Ectodermal cell (in vitro differentiated cells): Measurements from ENCODE around the gene ASB13.

ENCODE experiments used
- H3K27ac ChIP-seq: 2 replicates; pipeline ENCODE4 v1.7.0; 2013; ENCODE audit warnings: mild to moderate bottlenecking, low read depth, low read length; ENCODE audit not compliant: insufficient read depth, poor library complexity, severe bottlenecking
- H3K27me3 ChIP-seq: 2 replicates; pipeline ENCODE4 v1.7.0; 2013; ENCODE audit warnings: mild to moderate bottlenecking, low read length; ENCODE audit not compliant: insufficient read depth, control insufficient read depth, poor library complexity, severe bottlenecking
- H3K36me3 ChIP-seq: one replicate; pipeline ENCODE4 v1.7.0; 2013; ENCODE audit warnings: low read length; ENCODE audit not compliant: control insufficient read depth, insufficient read depth
- H3K4me1 ChIP-seq: one replicate; pipeline ENCODE4 v1.7.0; 2013; ENCODE audit warnings: low read length; ENCODE audit not compliant: control insufficient read depth, insufficient read depth
- H3K4me3 ChIP-seq: 2 replicates; pipeline ENCODE4 v1.7.0; 2013; ENCODE audit warnings: low read depth, low read length, control low read depth; ENCODE audit not compliant: insufficient read depth
- H3K9me3 ChIP-seq: 2 replicates; pipeline ENCODE4 v1.7.0; 2013; ENCODE audit warnings: mild to moderate bottlenecking, low read length, moderate library complexity; ENCODE audit not compliant: control insufficient read depth
- WGBS, 2 experiments: methylation state at CpG; one replicate each; pipeline ENCODE4 v1.1.7; 2013; ENCODE audit warnings: missing lambda C conversion rate in 2 of 2; 5-methylcytosine and 5-hydroxymethylcytosine counted together

The ASB13 gene

DNA sequence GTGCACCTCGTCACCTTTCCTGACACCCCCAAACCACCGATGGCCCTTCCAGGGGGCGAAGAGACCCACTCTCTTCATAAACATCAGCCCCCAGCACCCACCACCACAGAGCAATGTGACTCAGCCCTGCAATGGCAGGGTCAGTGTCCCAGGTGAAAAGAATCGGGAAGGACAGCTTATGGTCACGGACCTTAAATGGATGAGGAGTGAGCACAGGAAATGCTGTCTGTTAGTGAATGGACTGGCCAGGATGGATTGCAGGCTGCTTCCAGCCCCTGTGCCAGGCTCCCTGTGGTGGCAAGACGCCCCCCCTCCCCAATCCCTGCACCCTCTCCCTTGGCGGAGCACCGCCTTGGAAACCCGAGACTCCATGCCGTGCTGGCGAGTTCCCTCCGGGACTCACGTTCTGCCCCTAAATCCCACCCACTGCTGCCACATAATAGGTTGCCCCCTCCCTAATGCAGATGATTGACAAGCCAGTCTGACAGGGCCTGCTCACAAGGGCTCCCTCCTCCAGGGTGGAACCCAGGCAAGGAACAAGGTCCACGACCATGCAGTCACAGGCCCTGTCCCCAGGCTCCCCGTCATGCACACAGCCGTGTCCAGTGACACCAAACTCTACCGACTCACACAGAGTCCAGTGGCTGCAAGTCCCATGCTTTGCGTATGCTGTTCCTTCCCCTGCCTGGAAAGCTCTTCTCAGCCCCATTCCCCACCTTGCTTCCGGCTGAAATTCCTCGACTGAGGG, 7.3 kb downstream of the ASB13 start:
- 41 to 45% methylated on average over 19 to 20 of the region's 20 CpGs for WGBS, 2 experiments
- Histone ChIP-seq H3K27me3 (no peaks in the 10 kb centered on the region), H3K27ac (no peak overlapping the region), H3K4me1 (peaks cover 24% of the 10 kb centered on the region), H3K4me3 (no peak overlapping the region), H3K9me3 (no peaks in the 10 kb centered on the region), H3K36me3 (no peaks in the 10 kb centered on the region)

DNA sequence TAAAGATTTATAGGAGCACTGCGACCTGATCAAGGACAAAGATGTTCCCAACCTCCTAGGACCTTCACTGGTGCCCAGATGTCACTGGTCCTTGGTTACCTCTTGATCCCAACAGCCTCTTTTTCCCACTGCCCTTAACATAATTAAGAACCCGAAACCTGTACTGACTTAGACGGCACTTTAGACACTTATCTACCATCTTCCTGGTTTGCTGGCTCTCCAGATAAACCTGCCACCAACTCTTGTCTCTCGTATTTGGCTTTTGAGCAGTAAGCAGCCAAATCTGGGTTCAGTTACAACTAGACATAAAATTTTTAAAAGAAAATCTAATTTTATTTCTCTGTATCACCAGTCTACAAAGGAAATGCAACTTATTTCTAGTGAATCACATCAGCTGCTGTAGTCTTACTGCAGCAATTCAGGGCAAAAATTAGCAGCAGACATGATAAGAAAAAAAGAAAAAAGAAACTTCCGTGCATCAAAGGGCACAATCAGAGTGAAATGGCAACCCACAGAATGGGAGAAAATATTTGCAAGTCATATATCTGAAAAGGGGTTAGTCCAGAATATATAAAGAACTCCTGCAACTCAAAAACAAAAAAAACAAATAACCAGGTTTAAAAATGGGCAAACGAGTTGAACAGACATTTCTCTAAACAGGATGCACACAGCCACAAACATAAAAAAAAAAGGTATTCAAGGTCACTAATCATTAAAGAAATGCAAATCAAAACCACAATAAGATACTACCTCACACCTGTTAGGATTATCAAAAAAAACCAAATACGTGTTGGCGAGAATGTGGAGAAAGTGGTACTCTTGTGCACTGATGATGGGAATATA, 9.4 kb downstream of the ASB13 start:
- 93 to 94% methylated on average over 7 to 8 of the region's 8 CpGs for WGBS, 2 experiments
- H3K27me3 ChIP-seq, result no peaks in the 10 kb centered on the region
- H3K36me3 ChIP-seq, result no peaks in the 10 kb centered on the region
- H3K4me3 ChIP-seq, result no peak overlapping the region
- peaks cover 18% of the 10 kb centered on the region for H3K4me1 ChIP-seq
- no peaks in the 10 kb centered on the region for H3K9me3 ChIP-seq
- H3K27ac ChIP-seq, result no peak overlapping the region

DNA sequence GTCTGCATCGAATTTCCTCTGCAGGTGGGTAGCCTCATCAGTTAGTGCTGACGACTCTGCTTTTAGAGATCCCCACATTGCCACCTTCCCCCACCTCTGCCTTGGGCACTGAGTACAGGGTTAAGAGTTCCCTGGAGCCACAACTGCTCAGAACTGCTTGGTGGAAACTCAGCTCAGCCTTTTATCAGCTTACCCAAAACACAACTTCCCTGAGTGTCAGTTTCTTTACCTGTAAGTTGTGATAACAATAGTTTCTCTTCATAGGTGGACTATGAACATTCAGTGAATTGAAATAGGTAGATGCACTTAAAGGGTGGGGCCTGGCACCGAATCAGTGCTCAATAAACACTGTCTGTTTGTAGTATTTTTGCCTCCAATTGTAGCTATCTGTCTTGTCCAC, 11.3 kb downstream of the ASB13 start:
- WGBS, 2 experiments, result 74 to 86% methylated on average over 3 of the region's 3 CpGs
- Histone ChIP-seq H3K27me3 (no peaks in the 10 kb centered on the region), H3K27ac (no peak overlapping the region), H3K9me3 (no peaks in the 10 kb centered on the region), H3K4me1 (peaks cover 16% of the 10 kb centered on the region), H3K36me3 (no peaks in the 10 kb centered on the region), H3K4me3 (no peak overlapping the region)

DNA sequence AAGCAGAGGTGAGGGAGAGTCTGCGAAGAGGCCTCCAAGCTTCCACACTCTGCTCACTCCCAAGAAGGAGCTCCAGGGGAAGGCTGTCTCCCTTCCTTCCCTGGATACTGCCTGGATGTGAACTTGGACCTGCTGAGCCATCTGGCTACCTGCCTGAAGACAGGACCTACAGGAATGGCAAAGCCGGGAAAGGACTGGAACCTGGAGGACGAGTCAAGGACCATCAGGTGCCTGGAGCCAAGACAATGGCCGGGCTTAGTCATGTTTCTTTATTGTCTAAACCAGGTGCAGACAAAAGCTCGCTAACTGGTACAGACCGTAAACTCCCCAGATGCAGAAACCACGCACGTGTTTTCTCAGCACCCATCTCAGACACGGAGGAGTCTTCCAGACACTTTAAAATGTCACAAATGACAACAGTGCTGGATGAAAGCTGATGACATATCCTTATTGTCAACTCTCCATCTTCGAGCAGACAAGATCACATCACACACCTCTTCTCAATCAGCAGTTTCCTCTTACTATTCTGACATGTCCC, 12.1 kb downstream of the ASB13 start:
- Histone ChIP-seq H3K4me1 (peaks cover 8% of the 10 kb centered on the region), H3K9me3 (no peaks in the 10 kb centered on the region), H3K4me3 (no peak overlapping the region), H3K36me3 (no peaks in the 10 kb centered on the region), H3K27ac (no peak overlapping the region), H3K27me3 (no peaks in the 10 kb centered on the region)
- WGBS, 2 experiments, result 83 to 84% methylated on average over 10 of the region's 10 CpGs

DNA sequence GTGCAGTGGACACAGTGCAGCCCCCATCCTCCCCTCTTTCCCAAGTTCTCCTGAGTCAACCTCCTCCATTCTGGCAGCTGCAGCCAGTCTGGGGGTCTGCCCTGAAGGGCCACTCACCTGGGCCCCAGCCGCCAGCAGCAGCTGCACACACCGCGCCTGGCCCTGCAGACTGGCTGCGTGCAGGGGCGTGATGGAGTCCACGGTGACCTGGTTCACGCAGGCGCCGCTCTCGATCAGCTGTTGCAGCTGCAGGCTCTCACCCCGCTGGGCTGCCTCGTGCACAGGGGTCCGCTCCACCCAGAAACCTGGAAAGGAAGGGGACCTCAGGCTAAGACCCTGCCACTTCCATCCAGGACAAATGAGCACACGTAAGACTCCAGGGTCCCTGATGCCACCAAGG, 13.6 kb downstream of the ASB13 start:
- Histone ChIP-seq H3K4me1 (no peaks in the 10 kb centered on the region), H3K27ac (no peak overlapping the region), H3K9me3 (no peaks in the 10 kb centered on the region), H3K27me3 (no peaks in the 10 kb centered on the region), H3K4me3 (no peak overlapping the region), H3K36me3 (peaks cover 2% of the 10 kb centered on the region)
- WGBS, 2 experiments, result 93 to 97% methylated on average over 14 of the region's 14 CpGs

DNA sequence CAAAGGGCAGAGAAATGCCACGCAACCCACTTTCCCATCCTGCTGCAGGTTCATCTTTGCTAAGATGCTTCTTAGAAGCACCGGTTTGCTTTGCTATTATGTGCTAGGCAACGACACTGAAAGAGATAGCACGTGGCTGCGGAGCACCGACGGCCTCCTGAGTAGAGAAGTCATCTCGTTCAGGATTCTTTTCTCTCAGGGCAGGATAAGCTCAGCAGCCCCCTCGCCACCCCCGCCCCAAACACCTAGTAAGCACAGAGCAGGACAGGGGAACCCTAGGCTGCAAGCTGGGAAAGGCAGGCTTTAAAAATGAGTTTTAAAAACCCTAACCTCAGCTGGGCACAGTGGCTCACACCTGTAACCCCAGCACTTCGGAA, 15.0 kb downstream of the ASB13 start:
- WGBS, 2 experiments, result 88 to 91% methylated on average over 11 of the region's 11 CpGs
- H3K4me1 ChIP-seq, result no peaks in the 10 kb centered on the region
- H3K27ac ChIP-seq, result no peak overlapping the region
- peaks cover 3% of the 10 kb centered on the region for H3K36me3 ChIP-seq
- H3K9me3 ChIP-seq, result no peaks in the 10 kb centered on the region
- H3K27me3 ChIP-seq, result no peaks in the 10 kb centered on the region
- no peak overlapping the region for H3K4me3 ChIP-seq

DNA sequence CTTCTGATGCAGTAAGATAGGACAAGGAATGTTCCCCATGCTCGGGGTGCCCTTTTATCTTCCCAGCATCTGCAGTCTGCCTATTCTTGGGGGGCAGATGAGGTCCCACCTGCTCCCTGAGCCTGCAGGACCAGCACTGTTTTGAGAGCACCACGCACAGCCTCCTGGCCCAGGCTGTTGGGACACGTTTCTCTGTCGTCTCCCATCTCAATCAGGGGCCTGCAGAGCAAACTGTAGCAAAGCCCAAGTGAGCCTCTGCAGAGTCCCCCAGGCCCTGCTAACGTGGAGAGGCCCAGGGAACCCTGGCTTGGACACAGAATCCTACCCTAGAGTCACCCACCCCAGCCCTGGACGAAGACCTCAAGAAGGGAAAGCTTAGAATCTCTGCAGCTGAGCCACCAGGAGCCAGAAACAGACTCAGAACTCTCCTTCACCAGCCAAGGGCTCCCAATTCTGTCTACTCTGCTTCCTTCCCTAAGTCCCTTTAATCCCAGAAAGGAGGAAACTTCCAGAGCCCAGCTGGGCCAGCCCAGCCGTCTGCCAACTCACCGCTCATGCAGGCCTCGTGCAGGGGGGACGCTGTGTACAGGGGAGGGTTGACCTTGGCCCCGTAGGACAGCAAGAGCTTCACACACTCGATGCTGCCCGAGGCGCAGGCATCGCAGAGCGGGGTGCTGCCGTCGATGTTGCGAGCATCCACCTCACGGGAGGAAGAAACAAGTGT, 15.6 kb downstream of the ASB13 start:
- Histone ChIP-seq H3K36me3 (peaks cover 3% of the 10 kb centered on the region), H3K27me3 (no peaks in the 10 kb centered on the region), H3K9me3 (no peaks in the 10 kb centered on the region), H3K4me3 (no peak overlapping the region), H3K27ac (no peak overlapping the region), H3K4me1 (no peaks in the 10 kb centered on the region)
- 93 to 95% methylated on average over 20 of the region's 20 CpGs for WGBS, 2 experiments

DNA sequence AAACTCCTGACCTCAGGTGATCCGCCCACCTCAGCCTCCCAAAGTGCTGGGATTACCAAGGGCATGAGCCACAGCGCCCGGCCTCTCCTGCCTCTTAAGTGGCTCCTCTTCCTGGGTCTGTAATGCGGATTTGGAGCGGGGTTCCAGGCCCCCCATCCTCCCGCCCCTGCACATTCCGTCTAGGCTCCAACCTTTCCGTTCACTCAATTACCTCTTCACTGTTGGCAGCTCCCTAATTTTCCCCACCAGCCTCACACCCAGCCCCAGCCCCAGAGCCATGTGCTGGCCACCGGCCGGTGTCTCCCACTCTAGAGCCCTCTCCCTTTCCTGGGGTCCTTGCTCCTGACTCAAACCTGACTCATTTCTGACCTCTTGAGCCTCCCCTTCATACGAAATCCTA, 16.6 kb downstream of the ASB13 start:
- Histone ChIP-seq H3K27me3 (no peaks in the 10 kb centered on the region), H3K4me1 (no peaks in the 10 kb centered on the region), H3K27ac (no peak overlapping the region), H3K4me3 (no peak overlapping the region), H3K9me3 (no peaks in the 10 kb centered on the region), H3K36me3 (peaks cover 3% of the 10 kb centered on the region)
- whole genome bisulfite sequencing, 2 experiments, result 93 to 94% methylated on average over 11 of the region's 11 CpGs

DNA sequence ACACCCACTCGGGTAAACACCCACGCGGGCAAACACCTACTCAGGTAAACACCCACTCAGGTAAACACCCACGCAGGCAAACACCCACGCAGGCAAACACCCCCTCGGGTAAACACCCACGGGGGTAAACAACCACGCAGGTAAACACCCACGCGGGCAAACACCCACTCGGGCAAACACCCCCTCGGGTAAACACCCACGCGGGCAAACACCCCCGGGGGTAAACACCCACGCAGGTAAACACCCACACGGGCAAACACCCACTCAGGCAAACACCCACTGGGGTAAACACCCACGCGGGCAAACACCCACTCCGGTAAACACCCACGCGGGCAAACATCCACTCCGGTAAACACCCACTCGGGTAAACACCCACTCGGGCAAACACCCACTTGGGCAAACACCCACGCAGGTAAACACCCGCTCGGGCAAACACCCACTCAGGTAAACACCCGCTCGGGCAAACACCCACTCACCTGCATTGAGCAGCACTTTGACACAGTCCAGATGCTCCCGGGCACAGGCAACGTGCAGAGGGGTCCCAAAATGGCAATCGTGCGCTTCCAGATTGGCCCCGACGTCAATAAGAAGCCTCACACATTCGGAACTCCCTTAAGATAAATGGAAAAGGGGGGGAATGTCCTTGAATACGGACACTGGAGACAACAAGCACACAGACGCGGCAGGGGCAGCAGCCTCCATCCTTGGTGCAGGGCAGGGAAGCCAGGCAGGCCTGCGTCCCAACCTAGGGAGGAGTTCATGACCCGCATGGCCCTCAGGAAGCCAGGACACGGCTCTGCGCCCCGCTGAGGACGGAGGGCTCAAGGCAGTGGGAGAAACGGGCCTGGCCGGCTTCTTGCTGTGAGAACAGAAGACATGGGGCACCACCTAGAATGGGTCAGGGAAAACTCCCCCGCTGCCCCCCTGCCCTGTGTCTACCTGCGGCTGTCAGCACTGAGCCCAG, 17.6 kb downstream of the ASB13 start:
- H3K27ac ChIP-seq, result no peak overlapping the region
- no peaks in the 10 kb centered on the region for H3K27me3 ChIP-seq
- H3K36me3 ChIP-seq, result peaks cover 3% of the 10 kb centered on the region
- H3K4me1 ChIP-seq, result no peaks in the 10 kb centered on the region
- H3K4me3 ChIP-seq, result no peak overlapping the region
- H3K9me3 ChIP-seq, result no peaks in the 10 kb centered on the region
- 94 to 96% methylated on average over 50 of the region's 50 CpGs for WGBS, 2 experiments
